Subcutaneous abdominal adipose tissue (tissue), 5 donors: ENCODE data around the gene ADAMTS7.
A peak's percentile ranks its signal among the peaks of the same experiment; 100 is the strongest.
"Not testable (repeated sequence)": the region's sequence is repeated elsewhere in the genome, so short reads cannot be mapped to it uniquely, and the experiment has no call there.

Experiments
- H3K27ac ChIP-seq: one replicate; pipeline ENCODE4 v1.7.0; 2013; ENCODE audit warnings: low read depth, mild to moderate bottlenecking, inconsistent platforms, low read length, moderate library complexity
- H3K27me3 ChIP-seq, 5 donors: one replicate each; pipeline ENCODE4 v1.7.0; 2013; ENCODE audit warnings: low read length in 5 of 5, inconsistent platforms in 1 of 5; ENCODE audit not compliant: control insufficient read depth in 5 of 5, insufficient read depth in 4 of 5
- H3K36me3 ChIP-seq, 5 donors: one replicate each; pipeline ENCODE4 v1.7.0; 2013; ENCODE audit warnings: low read length in 5 of 5; ENCODE audit not compliant: control insufficient read depth in 5 of 5, insufficient read depth in 5 of 5
- H3K4me1 ChIP-seq, 5 donors: one replicate each; pipeline ENCODE4 v1.7.0; 2013; ENCODE audit warnings: low read length in 5 of 5, mild to moderate bottlenecking in 3 of 5, moderate library complexity in 1 of 5; ENCODE audit not compliant: control insufficient read depth in 5 of 5, insufficient read depth in 5 of 5
- H3K4me3 ChIP-seq, 5 donors: one replicate each; pipeline ENCODE4 v1.7.0; 2013; ENCODE audit warnings: low read length in 5 of 5, low read depth in 1 of 5
- H3K9ac ChIP-seq, 5 donors: one replicate each; pipeline ENCODE4 v1.7.0; 2013; ENCODE audit warnings: low read length in 5 of 5, mild to moderate bottlenecking in 4 of 5, moderate library complexity in 3 of 5
- H3K9me3 ChIP-seq, 5 donors: one replicate each; pipeline ENCODE4 v1.7.0; 2013; ENCODE audit warnings: low read length in 5 of 5; ENCODE audit not compliant: control insufficient read depth in 5 of 5
- donor health status: healthy.
- donor health status: healthy.
- donor health status: healthy.
- donor health status: healthy.
- donor health status: healthy.

The ADAMTS7 gene

GRCh38 chr15:78754637-78755280 is 56.5 kb downstream of the ADAMTS7 start:
- not testable (repeated sequence) for H3K4me3 ChIP-seq, H3K9ac ChIP-seq, H3K36me3 ChIP-seq, H3K9me3 ChIP-seq, H3K27me3 ChIP-seq, H3K27ac ChIP-seq
- H3K4me1 ChIP-seq = peaks cover 3 to 54% (median 45%) of the 10 kb centered on the region in 5 donors

GRCh38 chr15:78753751-78754535 is 57.3 kb downstream of the ADAMTS7 start:
- H3K9me3 ChIP-seq, H3K27me3 ChIP-seq, H3K4me3 ChIP-seq, H3K36me3 ChIP-seq, H3K27ac ChIP-seq, H3K9ac ChIP-seq: not testable (repeated sequence)
- H3K4me1 ChIP-seq = peaks cover 3 to 46% (median 38%) of the 10 kb centered on the region in 5 donors

GRCh38 chr15:78753359-78753659 is 58.0 kb downstream of the ADAMTS7 start:
- not testable (repeated sequence) for H3K9me3 ChIP-seq, H3K27me3 ChIP-seq, H3K4me3 ChIP-seq, H3K9ac ChIP-seq, H3K36me3 ChIP-seq, H3K27ac ChIP-seq
- peaks cover 3 to 41% (median 36%) of the 10 kb centered on the region in 5 donors for H3K4me1 ChIP-seq

GRCh38 chr15:78752492-78753358 is 58.5 kb downstream of the ADAMTS7 start:
- H3K9ac ChIP-seq = no peak overlapping the region
- peaks cover 3 to 41% (median 36%) of the 10 kb centered on the region in 5 donors for H3K4me1 ChIP-seq
- H3K9me3 ChIP-seq = no peaks in the 10 kb centered on the region
- H3K36me3 ChIP-seq = no peaks in the 10 kb centered on the region
- no peaks in the 10 kb centered on the region for H3K27me3 ChIP-seq
- no peak overlapping the region for H3K4me3 ChIP-seq
- H3K27ac ChIP-seq = no peak overlapping the region

GRCh38 chr15:78751602-78751979 is 59.7 kb downstream of the ADAMTS7 start:
- Histone ChIP-seq H3K27me3 (no peaks in the 10 kb centered on the region), H3K4me3 (no peak overlapping the region), H3K27ac (no peak overlapping the region), H3K4me1 (peaks cover 0 to 31% (median 26%) of the 10 kb centered on the region in 5 donors), H3K9ac (no peak overlapping the region), H3K36me3 (no peaks in the 10 kb centered on the region), H3K9me3 (no peaks in the 10 kb centered on the region)

GRCh38 chr15:78750974-78751601 is 60.2 kb downstream of the ADAMTS7 start:
- peaks cover 0 to 30% (median 22%) of the 10 kb centered on the region in 5 donors for H3K4me1 ChIP-seq

GRCh38 chr15:78750566-78750965 is 60.7 kb downstream of the ADAMTS7 start:
- H3K9me3 ChIP-seq = no peaks in the 10 kb centered on the region
- H3K27ac ChIP-seq = no peak overlapping the region
- no peak overlapping the region for H3K9ac ChIP-seq
- peaks cover 0 to 27% (median 19%) of the 10 kb centered on the region in 5 donors for H3K4me1 ChIP-seq
- H3K4me3 ChIP-seq = peak overlapping the region; percentile 26 to 52 (median 32)
- no peaks in the 10 kb centered on the region for H3K36me3 ChIP-seq
- no peaks in the 10 kb centered on the region for H3K27me3 ChIP-seq

More at GRCh38 chr15:78750974-78751601, 60.2 kb downstream of the ADAMTS7 start:
- H3K9ac ChIP-seq, H3K27ac ChIP-seq, H3K9me3 ChIP-seq, H3K36me3 ChIP-seq, H3K27me3 ChIP-seq: not testable (repeated sequence)
- peak overlapping the region; percentile 26 to 52 (median 32) for H3K4me3 ChIP-seq

- Histone ChIP-seq H3K4me1 (peaks cover 0 to 26% (median 19%) of the 10 kb centered on the region in 5 donors), H3K27ac (no peak overlapping the region), H3K9ac (no peak overlapping the region), H3K27me3 (no peaks in the 10 kb centered on the region), H3K36me3 (no peaks in the 10 kb centered on the region), H3K9me3 (no peaks in the 10 kb centered on the region), H3K4me3 (no peak overlapping the region)
Measured at GRCh38 chr15:78749831-78750230, 61.4 kb downstream of the ADAMTS7 start.

- H3K4me1 ChIP-seq = peaks cover 0 to 14% (median 11%) of the 10 kb centered on the region in 5 donors
- H3K4me3 ChIP-seq, H3K27ac ChIP-seq, H3K27me3 ChIP-seq, H3K36me3 ChIP-seq, H3K9ac ChIP-seq, H3K9me3 ChIP-seq: not testable (repeated sequence)
Measured at GRCh38 chr15:78747877-78748276, 63.4 kb downstream of the ADAMTS7 start.
